GM18507 (cell line): ENCODE measurements around the gene ANKRD39.

Experiments
- DNase-seq: peaks from one replicate; pipeline ENCODE4 v3.0.0; 2011; ENCODE audit warnings: low read depth; ENCODE audit not compliant: insufficient read length; ENCODE audit errors: extremely low spot score
- FAIRE-seq: peaks from 2 replicates; lab custom pipeline; 2011; peaks lifted over from hg19 to GRCh38; lab: Jason Lieb, UNC

Gene ANKRD39

GRCh38 chr2:96860065-96861029 is 2.5 kb upstream of the ANKRD39 start:
- DNase-seq = no peak
- no peak for FAIRE-seq

DNA sequence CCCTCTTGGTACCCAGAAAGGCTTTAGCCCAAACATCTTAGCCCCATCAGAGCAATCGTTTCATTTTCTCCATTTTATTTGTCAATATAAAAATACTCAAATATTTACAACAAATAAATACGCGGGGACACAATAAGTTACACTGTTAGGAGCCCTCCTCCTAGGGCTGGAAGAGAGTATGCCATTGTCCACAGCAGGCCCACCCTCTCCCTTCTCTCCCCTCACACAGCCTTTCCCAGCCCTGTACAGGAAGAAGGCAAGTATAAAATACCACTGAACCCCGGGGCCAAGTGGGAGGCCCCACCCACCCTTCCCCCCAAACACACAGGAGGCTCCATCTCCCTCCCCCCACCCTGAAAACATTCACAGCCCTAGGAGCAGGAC is 1.9 kb upstream of the ANKRD39 start:
- no peak for DNase-seq
- no peak for FAIRE-seq

DNA sequence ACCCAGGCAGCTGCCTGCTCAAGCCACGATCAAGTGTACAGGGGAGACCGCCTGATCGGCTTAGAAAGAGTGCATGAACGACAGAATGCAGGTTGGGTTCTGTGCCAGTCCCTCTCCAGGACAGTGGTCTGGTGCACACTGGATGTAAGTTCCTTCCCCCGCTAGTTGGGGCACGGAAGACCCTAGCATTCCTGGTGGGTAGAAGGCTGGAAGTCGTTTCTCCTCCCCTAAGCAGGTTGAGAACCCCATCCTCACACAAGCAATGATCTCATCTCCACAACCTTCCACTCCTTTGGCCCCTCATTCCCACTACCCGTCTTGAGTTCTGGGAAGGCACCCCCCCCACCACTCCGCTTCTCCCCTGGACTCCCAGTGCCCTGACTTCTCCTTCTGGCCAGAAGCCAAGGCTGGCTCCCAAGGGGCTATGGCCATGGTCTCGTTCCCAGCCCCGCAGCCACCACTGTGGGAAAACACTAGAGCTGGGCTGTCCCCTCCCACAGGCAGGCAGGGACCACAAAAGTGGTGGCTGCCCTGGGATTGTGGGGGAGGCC is 1.4 kb upstream of the ANKRD39 start:
- FAIRE-seq (no peak), DNase-seq (no peak)

DNA sequence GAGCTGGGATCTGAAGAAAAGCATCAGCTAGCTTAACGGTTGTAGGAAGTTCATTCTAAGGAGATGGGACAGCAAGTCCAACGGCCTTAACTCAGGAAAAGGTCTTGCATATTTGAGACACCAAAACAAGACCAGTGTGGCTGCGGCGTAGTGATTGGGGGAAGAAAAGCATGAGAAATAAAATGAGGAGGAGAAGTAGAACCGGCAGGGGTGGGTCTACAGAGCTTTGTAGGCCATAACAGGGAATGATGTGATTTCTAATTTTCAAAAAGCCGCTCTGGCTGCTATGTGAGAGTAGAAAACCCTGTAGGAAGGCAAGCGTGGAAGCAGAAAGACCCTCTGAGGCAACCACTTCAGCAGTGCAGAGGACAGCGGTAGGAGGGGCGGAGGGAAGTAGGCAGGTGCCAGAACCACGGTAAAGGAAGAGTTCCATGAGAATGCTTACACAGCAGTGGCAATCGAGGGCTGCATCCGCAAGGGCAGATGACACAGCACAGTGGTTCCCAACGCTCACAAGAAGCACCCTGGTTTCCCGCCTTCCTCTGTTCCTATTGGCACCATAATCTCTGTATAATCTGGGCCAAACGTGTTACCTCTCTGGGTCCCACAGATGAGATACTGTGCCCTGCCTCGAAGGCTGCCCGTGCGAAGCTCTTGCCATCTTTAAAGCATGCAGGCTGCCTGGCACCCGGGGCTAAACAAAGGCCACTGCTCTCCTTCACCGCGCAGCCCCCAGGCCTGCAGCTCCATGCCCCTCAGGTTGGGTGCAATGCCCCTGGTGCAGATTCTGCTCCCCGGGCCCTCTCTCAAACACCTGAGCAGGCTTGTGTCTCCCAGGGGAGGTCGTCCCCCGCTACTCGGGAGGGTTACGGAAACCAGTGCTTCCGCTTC is 795 bp downstream of the ANKRD39 start:
- FAIRE-seq (peak; percentile 68), DNase-seq (no peak)

- no peak for FAIRE-seq
- DNase-seq = no peak
These were observed 4.5 kb downstream of the ANKRD39 start for GRCh38 chr2:96853321-96853720.

DNA sequence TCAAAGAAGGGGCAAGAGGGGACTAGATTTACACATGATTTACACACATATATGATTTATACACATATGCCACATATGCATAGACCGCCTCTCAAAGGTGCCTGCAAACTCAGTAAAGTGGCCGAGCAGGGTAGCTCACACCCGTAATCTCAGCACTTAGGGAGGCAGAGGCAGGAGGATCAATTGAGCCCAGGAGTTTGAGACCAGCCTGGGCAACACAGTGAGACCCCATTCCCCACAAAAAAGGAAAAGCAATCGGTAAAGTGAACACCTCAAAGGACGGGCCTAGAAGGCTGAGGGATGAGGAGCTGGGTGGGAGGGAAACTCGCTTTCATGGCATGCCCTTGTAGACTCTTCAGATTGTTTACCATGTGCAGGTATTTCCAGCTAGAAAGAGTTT is 5.1 kb downstream of the ANKRD39 start:
- FAIRE-seq (no peak), DNase-seq (no peak)

- FAIRE-seq = no peak
These were observed 9.6 kb downstream of the ANKRD39 start for GRCh38 chr2:96848264-96848663.

GRCh38 chr2:96847586-96847985 is 10.2 kb downstream of the ANKRD39 start:
- no peak for DNase-seq
- no peak for FAIRE-seq

More at GRCh38 chr2:96848264-96848663, 9.6 kb downstream of the ANKRD39 start:
- no peak for DNase-seq

DNA sequence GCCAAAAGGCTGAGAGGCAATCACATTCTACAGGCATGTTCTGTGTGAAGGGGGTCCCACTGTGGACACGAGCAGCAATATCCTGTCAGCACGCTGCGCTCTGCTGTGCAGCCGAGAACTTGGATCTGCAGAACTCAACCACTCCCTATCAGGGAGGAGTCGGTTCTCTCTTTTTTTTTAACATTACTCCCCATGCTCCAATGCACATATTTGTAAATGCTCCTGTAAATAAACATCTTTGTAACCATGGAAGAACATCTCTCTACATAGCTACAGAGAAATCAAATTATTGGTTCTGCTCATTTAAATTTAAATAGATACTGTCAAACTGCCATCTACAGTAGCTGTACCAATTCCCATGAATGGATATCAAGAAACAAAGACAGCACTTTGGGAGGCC is 11.0 kb downstream of the ANKRD39 start:
- FAIRE-seq (no peak), DNase-seq (no peak)

GRCh38 chr2:96844405-96844808 is 13.4 kb downstream of the ANKRD39 start:
- DNase-seq (no peak), FAIRE-seq (no peak)

DNA sequence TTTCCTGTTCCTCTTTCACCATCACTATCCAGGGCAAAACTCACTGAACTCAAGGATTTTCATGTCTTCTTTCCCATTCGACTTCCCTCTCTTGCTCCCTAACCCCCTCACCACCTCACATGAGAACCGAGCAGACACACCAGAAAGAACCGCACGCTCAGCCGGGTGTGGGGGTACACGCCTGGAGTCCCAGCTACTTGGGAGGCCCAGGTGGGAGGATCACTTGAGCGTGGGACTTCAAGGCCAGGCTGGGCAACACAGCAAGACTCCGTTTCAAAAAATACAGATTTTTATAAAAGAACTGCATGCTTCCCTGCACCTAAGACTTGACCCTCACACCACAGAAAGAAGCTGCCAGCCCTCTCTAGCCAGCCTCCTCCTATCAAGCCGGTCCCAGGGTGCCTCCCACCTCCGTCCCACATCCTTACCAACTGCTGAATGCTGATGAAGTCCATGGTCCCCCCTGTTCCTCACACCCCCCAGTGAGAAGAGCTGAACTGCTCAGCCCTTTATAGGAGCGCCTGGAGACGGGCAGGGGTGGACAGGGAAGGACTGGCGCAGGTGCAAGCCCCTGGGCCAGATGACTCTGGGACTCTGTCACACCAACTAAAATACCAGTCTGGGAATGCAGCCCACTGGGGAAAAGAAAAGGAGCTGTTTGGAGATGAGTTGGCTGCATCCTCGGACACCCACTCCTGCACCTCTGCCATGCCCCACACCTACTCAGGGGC is 14.1 kb downstream of the ANKRD39 start, which contains the start of gene ANKRD23:
Gene ANKRD23 (minus strand): TSS at position 484 of the 731 bp plus-strand sequence. CDS start 29 bp downstream, at position 455.
- no peak for FAIRE-seq
- no peak for DNase-seq

GRCh38 chr2:96842600-96842999 is 15.2 kb downstream of the ANKRD39 start:
- FAIRE-seq (no peak), DNase-seq (no peak)

- no peak for FAIRE-seq
These were observed 15.9 kb downstream of the ANKRD39 start for GRCh38 chr2:96841701-96842495.

DNA sequence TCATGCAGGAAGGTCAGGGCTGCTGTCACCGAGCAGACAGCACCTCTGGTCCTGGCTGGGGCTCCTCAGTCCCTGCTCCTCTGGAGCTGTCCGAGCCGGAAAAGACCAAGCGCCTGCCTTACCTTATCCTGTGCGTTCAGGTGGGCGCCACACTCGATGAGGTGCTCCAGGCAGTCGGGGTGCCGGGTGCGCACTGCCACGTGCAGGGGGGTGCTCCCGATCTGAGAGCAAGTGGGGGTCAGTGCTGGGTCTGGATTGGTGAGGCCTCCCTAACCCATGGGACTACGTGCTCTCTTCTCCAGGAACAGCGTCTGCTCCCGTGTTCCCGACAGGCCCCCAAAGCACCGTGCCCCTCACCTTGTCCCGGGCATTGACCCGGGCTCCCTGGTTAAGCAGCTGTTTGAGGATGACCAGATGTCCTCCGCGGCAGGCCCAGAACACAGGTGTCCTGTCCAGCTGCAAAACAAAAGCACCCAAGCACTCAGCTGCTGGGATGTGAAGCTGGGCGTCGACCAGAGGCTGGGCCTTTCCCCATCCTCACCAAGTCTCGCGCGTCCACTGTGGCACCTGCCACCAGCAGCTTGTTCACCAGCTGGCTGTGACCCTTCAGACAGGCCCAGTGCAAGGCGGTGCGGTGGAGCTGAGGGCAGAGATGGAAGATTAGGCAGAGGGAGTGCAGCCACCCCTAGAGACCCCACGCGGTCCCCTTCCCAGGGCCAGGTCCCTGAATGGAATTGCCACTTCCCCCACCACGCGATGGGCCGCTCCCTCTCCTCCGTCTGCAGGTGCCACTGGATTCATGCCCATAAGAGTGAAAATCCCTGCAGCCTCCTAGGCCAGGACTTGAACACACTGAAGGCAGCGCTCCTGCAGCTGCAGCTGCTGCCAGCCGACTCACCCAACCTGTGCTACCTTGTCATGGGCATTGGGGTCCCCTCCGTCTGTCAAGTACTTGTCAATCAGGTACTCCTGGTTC is 17.7 kb downstream of the ANKRD39 start:
- no peak for DNase-seq
- FAIRE-seq = no peak

More at GRCh38 chr2:96841701-96842495, 15.9 kb downstream of the ANKRD39 start:
- no peak for DNase-seq

DNA sequence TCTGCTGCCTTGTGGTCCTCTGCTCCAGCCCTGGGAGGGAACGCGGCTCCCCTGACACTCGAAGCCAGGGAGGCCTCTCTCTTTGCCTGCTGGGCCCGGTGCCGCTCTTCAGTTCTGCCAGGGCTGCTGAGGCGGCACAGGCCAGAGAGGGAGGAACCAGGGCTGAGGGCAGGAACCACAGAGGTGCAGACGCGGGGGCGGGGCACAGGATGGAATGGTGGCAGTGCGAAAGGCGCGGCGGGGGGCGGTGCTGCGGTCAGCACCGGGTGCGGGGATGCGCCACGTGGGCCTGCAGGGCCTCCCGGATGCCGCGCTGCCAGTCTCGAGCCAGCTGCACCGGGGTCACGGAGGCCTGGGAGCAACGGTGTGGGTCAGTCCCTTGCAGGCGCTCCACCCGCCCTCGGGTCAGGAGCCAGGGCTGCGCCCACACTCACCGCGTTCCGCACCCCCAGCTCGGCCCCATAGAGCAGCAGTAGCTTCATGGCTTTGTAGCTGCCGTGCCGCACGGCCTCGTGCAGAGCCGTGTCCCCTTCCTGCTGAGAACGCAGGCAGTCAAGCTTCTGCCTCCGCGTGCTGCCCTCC is 18.4 kb downstream of the ANKRD39 start:
- peak; percentile 25 for DNase-seq
- peak; percentile 66 for FAIRE-seq

DNA sequence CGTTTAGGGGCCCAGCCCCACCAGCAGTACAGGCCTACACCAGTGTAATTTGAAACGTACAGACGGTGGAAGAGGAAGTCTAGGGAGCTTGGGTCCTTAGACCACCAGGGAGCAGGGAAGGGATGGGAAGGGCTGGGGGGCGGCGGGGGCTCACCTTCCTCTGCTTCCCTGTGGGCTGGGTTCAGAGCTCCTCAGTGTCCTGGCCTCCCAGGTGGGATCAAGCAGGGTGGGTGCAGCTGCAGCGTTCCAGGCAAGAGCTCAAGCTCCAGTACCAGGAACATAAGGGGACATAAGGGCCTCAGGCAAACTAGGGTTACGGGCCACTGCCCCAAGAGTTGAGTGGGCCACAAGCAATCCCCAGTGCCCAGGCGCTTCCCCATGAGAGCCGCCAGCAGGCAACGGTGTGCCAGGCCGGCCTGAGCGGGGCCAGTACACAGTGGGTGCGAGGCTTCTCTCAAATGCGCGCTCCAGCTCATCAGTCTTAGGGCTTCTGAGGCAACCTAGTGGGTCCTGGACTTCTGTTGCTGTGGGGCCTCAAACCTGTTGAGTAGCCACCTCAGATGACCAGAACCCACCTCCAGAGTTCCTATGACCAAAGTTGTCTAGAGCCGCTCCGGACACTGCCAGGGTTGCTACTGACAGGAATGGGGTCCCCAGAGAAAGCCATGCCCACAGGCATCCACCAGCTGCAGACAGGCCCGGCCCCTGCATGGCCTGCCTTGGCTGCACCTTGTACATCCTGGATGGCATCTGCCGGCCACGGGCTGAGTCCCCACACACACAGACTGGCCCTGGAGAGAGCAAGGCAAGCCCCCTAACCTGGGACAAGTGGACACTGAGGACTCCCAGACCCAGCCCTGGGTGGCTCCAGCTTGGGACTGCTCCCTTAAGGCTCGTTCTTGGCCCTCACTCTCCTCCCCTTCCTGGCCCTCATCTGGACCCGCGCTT is 19.2 kb downstream of the ANKRD39 start:
- FAIRE-seq (no peak), DNase-seq (no peak)
